GM23338 (cell line): ENCODE data around the gene TFB1M. TPM values are rescaled to one million over a fixed set of nuclear protein-coding genes. Genes with fewer than 3 reads are reported as not detected.
"Not testable (repeated sequence)": the region's sequence is repeated elsewhere in the genome, so short reads cannot be mapped to it uniquely, and the experiment has no call there.

Experiments
- ATAC-seq: fragments of 200-7000 bp; cut with Tn5 transposase; 3 replicates; pipeline ENCODE4 v1.9.1; 2020
- DNase-seq: peaks from one replicate; pipeline ENCODE4 v3.0.0-alpha.2; 2015; ENCODE audit warnings: low spot score
- H2AFZ ChIP-seq: fragments of 200-600 bp; sonication (generic); 2 replicates; pipeline ENCODE4 v1.8.0; 2016; ENCODE audit warnings: antibody characterized with exemption, mild to moderate bottlenecking, moderate library complexity
- H3F3A ChIP-seq: fragments of 200-600 bp; sonication (generic); replicated peaks from 2 replicates; pipeline ENCODE4 v1.8.0; 2017; ENCODE audit warnings: antibody characterized with exemption, mixed run types, low read depth
- H3K27ac ChIP-seq: fragments of 200-600 bp; sonication (generic); 2 replicates; pipeline ENCODE4 v1.6.1; 2016; ENCODE audit warnings: low read depth
- H3K27me3 ChIP-seq: fragments of 200-600 bp; sonication (generic); 2 replicates; pipeline ENCODE4 v1.8.0; 2016; ENCODE audit warnings: mild to moderate bottlenecking, mixed run types, moderate library complexity; ENCODE audit not compliant: insufficient read depth
- H3K36me3 ChIP-seq: fragments of 200-600 bp; sonication (generic); 2 replicates; pipeline ENCODE4 v1.8.0; 2016; ENCODE audit warnings: mild to moderate bottlenecking; ENCODE audit not compliant: insufficient read depth
- H3K4me1 ChIP-seq: fragments of 200-600 bp; sonication (generic); 2 replicates; pipeline ENCODE4 v1.8.0; 2016; ENCODE audit warnings: mild to moderate bottlenecking, moderate library complexity; ENCODE audit not compliant: insufficient read depth
- H3K4me2 ChIP-seq: fragments of 200-600 bp; sonication (generic); 2 replicates; pipeline ENCODE4 v1.7.1; 2017; ENCODE audit warnings: mixed run types
- H3K4me3 ChIP-seq: fragments of 200-600 bp; sonication (generic); 2 replicates; pipeline ENCODE4 v1.6.1; 2016; ENCODE audit warnings: mixed run types
- H3K79me2 ChIP-seq: fragments of 200-600 bp; sonication (generic); replicated peaks from 2 replicates; pipeline ENCODE4 v1.8.0; 2017; ENCODE audit warnings: mild to moderate bottlenecking; ENCODE audit not compliant: insufficient read depth
- H3K9me2 ChIP-seq: fragments of 200-600 bp; sonication (generic); 2 replicates; pipeline ENCODE4 v1.8.0; 2017; ENCODE audit not compliant: insufficient read depth
- H4K20me1 ChIP-seq: fragments of 200-600 bp; sonication (generic); replicated peaks from 2 replicates; pipeline ENCODE4 v1.8.0; 2017; ENCODE audit warnings: mild to moderate bottlenecking; ENCODE audit not compliant: insufficient read depth
- H3K27ac Mint-ChIP-seq: 2 replicates; pipeline ENCODE4 v1.8.0; 2020; ENCODE audit warnings: inconsistent platforms, mild to moderate bottlenecking, moderate library complexity, mixed read lengths
- H3K27me3 Mint-ChIP-seq: 3 replicates; pipeline ENCODE4 v1.8.0; 2022; ENCODE audit warnings: low read depth, mild to moderate bottlenecking, moderate library complexity, mixed read lengths, inconsistent platforms; ENCODE audit not compliant: insufficient read depth, poor library complexity
- H3K36me3 Mint-ChIP-seq: 3 replicates; pipeline ENCODE4 v1.8.0; 2021; ENCODE audit warnings: low read depth, mild to moderate bottlenecking, inconsistent platforms, moderate library complexity, mixed read lengths
- H3K4me1 Mint-ChIP-seq: 3 replicates; pipeline ENCODE4 v1.8.0; 2020; ENCODE audit warnings: mild to moderate bottlenecking, inconsistent platforms, mixed read lengths
- H3K4me3 Mint-ChIP-seq: 3 replicates; pipeline ENCODE4 v1.8.0; 2021; ENCODE audit warnings: moderate library complexity, mild to moderate bottlenecking, inconsistent platforms, mixed read lengths
- H3K9me3 Mint-ChIP-seq: 3 replicates; pipeline ENCODE4 v1.8.0; 2020; ENCODE audit warnings: moderate library complexity, mild to moderate bottlenecking, inconsistent platforms, mixed read lengths
- CTCF ChIP-seq, 2 experiments: fragments of 200-600 bp in 1 of 2; sonication (generic) in 1 of 2; conservative IDR thresholded peaks; 2 replicates each; pipeline versions ENCODE4 v1.5.1 to v1.6.1; 2016 to 2017; ENCODE audit warnings: antibody characterized with exemption in 2 of 2, low read depth in 2 of 2, mild to moderate bottlenecking in 2 of 2, moderate library complexity in 1 of 2
- EZH2 ChIP-seq: fragments of 200-600 bp; sonication (generic); IDR thresholded peaks from one replicate; pipeline ENCODE4 v1.8.0; 2017; ENCODE audit warnings: antibody characterized with exemption, mild to moderate bottlenecking, low read depth; ENCODE audit not compliant: unreplicated experiment
- JUNB ChIP-seq: IDR thresholded peaks from one replicate; pipeline ENCODE4 v1.6.1; 2016; ENCODE audit warnings: antibody characterized with exemption; ENCODE audit not compliant: unreplicated experiment
- POLR2AphosphoS5 ChIP-seq: IDR thresholded peaks from 2 replicates; pipeline ENCODE4 v1.6.1; 2016; ENCODE audit warnings: antibody characterized with exemption, low read depth
- STAT1 ChIP-seq: IDR thresholded peaks from one replicate; pipeline ENCODE4 v1.6.1; 2016; ENCODE audit warnings: antibody characterized with exemption; ENCODE audit not compliant: unreplicated experiment
- ZNF331 ChIP-seq: fragments of 250-450 bp; sonication (Bioruptor Pico); IDR thresholded peaks from 2 replicates; pipeline ENCODE4 v1.5.0; 2020; ENCODE audit warnings: low read depth, mild to moderate bottlenecking, moderate library complexity
- polyA plus RNA-seq: library from polyadenylated mRNA; unstranded; fragments of >200 nt; fragmentation: Nextera tagmentation; extraction: Ambion mirVana; gene quantifications from 2 replicates; pipeline ENCODE4 v1.2.1, GENCODE V29; 2016
- total RNA-seq: library from RNA; depleted of rRNA; stranded (reverse); fragments of >200 nt; shearing (Covaris generic); gene quantifications from 2 replicates; pipeline ENCODE4 v1.2.3, GENCODE V29; 2014
- TF ChIP-seq, protein P1 (sequence below): IDR thresholded peaks from 2 replicates; pipeline ENCODE4 v1.6.1; 2016; ENCODE audit warnings: antibody characterized with exemption
- TF ChIP-seq, protein P2 (sequence below): IDR thresholded peaks from one replicate; pipeline ENCODE4 v1.6.1; 2018; ENCODE audit warnings: antibody characterized with exemption; ENCODE audit not compliant: unreplicated experiment

The TFB1M gene
- total and polyA plus RNA-seq, 2 experiments from 2014 or later = 51.1 to 66.9 TPM

DNA sequence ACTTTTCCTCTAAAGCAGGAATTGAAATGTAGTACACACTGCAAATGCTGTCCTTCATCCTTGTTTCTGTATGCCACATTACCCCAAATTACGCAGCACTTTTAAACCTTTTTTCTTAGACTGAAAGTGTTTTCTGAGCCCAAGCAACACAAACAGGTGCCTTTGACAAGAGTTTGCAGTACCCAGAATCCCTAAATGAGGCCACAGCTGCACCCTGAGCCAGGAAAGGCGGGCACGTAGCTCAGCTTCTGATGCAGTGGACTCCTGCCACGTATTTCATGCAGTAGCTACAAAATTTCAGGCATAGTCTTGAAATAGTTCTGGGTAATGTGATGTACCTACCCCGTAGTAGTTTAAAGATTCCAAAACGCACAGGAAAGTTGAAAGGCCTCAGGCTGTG is 81.4 kb downstream of the TFB1M start (continued):
- TF ChIP-seq, protein P1, sequence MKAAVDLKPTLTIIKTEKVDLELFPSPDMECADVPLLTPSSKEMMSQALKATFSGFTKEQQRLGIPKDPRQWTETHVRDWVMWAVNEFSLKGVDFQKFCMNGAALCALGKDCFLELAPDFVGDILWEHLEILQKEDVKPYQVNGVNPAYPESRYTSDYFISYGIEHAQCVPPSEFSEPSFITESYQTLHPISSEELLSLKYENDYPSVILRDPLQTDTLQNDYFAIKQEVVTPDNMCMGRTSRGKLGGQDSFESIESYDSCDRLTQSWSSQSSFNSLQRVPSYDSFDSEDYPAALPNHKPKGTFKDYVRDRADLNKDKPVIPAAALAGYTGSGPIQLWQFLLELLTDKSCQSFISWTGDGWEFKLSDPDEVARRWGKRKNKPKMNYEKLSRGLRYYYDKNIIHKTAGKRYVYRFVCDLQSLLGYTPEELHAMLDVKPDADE = no peak
- TF ChIP-seq ZNF331 (CRISPR knock-in tag) (no peak), STAT1 (no peak), CTCF (conservative IDR thresholded peaks at IDR 0.05; ENCODE audit: low read depth in 2 of 2) (no peak), JUNB (no peak), EZH2 (no peak), POLR2AphosphoS5 (no peak)
- TF ChIP-seq, protein P2, sequence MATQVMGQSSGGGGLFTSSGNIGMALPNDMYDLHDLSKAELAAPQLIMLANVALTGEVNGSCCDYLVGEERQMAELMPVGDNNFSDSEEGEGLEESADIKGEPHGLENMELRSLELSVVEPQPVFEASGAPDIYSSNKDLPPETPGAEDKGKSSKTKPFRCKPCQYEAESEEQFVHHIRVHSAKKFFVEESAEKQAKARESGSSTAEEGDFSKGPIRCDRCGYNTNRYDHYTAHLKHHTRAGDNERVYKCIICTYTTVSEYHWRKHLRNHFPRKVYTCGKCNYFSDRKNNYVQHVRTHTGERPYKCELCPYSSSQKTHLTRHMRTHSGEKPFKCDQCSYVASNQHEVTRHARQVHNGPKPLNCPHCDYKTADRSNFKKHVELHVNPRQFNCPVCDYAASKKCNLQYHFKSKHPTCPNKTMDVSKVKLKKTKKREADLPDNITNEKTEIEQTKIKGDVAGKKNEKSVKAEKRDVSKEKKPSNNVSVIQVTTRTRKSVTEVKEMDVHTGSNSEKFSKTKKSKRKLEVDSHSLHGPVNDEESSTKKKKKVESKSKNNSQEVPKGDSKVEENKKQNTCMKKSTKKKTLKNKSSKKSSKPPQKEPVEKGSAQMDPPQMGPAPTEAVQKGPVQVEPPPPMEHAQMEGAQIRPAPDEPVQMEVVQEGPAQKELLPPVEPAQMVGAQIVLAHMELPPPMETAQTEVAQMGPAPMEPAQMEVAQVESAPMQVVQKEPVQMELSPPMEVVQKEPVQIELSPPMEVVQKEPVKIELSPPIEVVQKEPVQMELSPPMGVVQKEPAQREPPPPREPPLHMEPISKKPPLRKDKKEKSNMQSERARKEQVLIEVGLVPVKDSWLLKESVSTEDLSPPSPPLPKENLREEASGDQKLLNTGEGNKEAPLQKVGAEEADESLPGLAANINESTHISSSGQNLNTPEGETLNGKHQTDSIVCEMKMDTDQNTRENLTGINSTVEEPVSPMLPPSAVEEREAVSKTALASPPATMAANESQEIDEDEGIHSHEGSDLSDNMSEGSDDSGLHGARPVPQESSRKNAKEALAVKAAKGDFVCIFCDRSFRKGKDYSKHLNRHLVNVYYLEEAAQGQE = no peak

DNA sequence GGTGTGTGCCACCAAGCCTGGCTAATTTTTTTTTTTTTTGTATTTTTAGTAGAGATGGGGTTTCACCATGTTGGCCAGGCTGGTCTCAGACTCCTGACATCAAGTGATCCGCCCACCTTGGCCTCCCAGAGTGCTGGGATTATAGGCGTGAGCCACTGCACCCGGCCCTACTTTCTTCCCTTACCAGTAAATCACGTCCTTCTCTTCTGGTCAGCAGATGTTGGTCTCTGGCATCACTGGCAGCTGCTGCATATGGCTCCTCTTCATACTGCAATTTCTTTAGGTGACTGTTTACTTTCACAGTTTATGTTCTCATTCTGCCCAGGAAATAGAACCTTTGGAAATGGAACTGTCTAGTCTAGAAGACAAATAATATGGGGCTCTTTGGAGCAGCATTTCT is 83.3 kb downstream of the TFB1M start:
- H2AFZ ChIP-seq, H3K27ac ChIP-seq, H3K79me2 ChIP-seq, ATAC-seq, DNase-seq, H3K27me3 ChIP-seq, H3F3A ChIP-seq, H3K9me2 ChIP-seq, H3K27me3 Mint-ChIP-seq, H3K4me2 ChIP-seq, H3K4me3 ChIP-seq, H3K36me3 ChIP-seq, H3K4me3 Mint-ChIP-seq, H3K27ac Mint-ChIP-seq, H4K20me1 ChIP-seq: not testable (repeated sequence)
- Mint-ChIP-seq H3K36me3 (peaks cover 19% of the 10 kb centered on the region), H3K4me1 (peaks cover 31% of the 10 kb centered on the region), H3K9me3 (peaks cover 11% of the 10 kb centered on the region)
- peaks cover 16% of the 10 kb centered on the region; the same call in 1 of the 2 replicates for H3K4me1 ChIP-seq
